Activated T-cell treated with anti-CD3 and anti-CD28 coated beads for 4 hours (primary cell): ENCODE measurements around the gene LRRC58.
"Not testable (repeated sequence)": the region's sequence is repeated elsewhere in the genome, so short reads cannot be mapped to it uniquely, and the experiment has no call there.

ENCODE experiments used
- DNase-seq: peaks from one replicate; pipeline ENCODE4 v3.0.0-alpha.2; 2020

The LRRC58 gene

GRCh38 chr3:120338517-120338916, 10.6 kb downstream of the LRRC58 start:
- DNase-seq: no peak

- DNase-seq: no peak
Measured at GRCh38 chr3:120332646-120333045, 16.5 kb downstream of the LRRC58 start.

GRCh38 chr3:120331076-120331475, 18.1 kb downstream of the LRRC58 start:
- DNase-seq: no peak

GRCh38 chr3:120326784-120327183, 22.4 kb downstream of the LRRC58 start:
- no peak for DNase-seq

- no peak for DNase-seq
Measured at GRCh38 chr3:120324190-120324589, 25.0 kb downstream of the LRRC58 start.

- not testable (repeated sequence) for DNase-seq
Measured at GRCh38 chr3:120323761-120324160, 25.4 kb downstream of the LRRC58 start.

GRCh38 chr3:120311863-120312794, 37.0 kb downstream of the LRRC58 start:
- DNase-seq: no peak

GRCh38 chr3:120306519-120307455, 42.4 kb downstream of the LRRC58 start:
- no peak for DNase-seq

GRCh38 chr3:120304616-120305015, 44.5 kb downstream of the LRRC58 start:
- no peak for DNase-seq

- no peak for DNase-seq
Measured at GRCh38 chr3:120302361-120302760, 46.8 kb downstream of the LRRC58 start.

GRCh38 chr3:120300971-120301370, 48.2 kb downstream of the LRRC58 start:
- no peak for DNase-seq

- DNase-seq: no peak
Measured at GRCh38 chr3:120299403-120299802, 49.8 kb downstream of the LRRC58 start.

GRCh38 chr3:120298996-120299395, 50.2 kb downstream of the LRRC58 start:
- no peak for DNase-seq

GRCh38 chr3:120291552-120291951, 57.6 kb downstream of the LRRC58 start:
- DNase-seq: not testable (repeated sequence)

- no peak for DNase-seq
Measured at GRCh38 chr3:120289636-120290035, 59.5 kb downstream of the LRRC58 start.

GRCh38 chr3:120286465-120286864, 62.7 kb downstream of the LRRC58 start:
- DNase-seq: no peak

GRCh38 chr3:120285508-120285841, 63.7 kb downstream of the LRRC58 start:
- DNase-seq: no peak

GRCh38 chr3:120284747-120285507, 64.2 kb downstream of the LRRC58 start, which contains the start of gene GPR156:
Gene GPR156, minus strand, starts transcription at chr3:120285222. Its CDS starts 41,124 bp downstream, at chr3:120244098.
- DNase-seq: no peak

- DNase-seq: no peak
Measured at GRCh38 chr3:120281261-120281660, 67.9 kb downstream of the LRRC58 start.

GRCh38 chr3:120280566-120280965, 68.6 kb downstream of the LRRC58 start:
- no peak for DNase-seq

GRCh38 chr3:120280026-120280425, 69.1 kb downstream of the LRRC58 start:
- no peak for DNase-seq

- no peak for DNase-seq
Measured at GRCh38 chr3:120276767-120277166, 72.4 kb downstream of the LRRC58 start.

GRCh38 chr3:120275618-120276017, 73.5 kb downstream of the LRRC58 start:
- DNase-seq: no peak
